Glomerular visceral epithelial cell (primary cell): ENCODE data around the gene WNT9B.

Source experiments
- DNase-seq: peaks from one replicate; pipeline ENCODE4 v3.0.0-alpha.2; 2016; ENCODE audit errors: extremely low spot score

Gene WNT9B

GRCh38 chr17:46882666-46883065 lies 31.3 kb downstream of the WNT9B start:
- DNase-seq, result no peak

- DNase-seq, result no peak
These were observed 32.6 kb downstream of the WNT9B start for GRCh38 chr17:46883871-46884520.

- no peak for DNase-seq
These were observed 33.2 kb downstream of the WNT9B start for GRCh38 chr17:46884552-46884951.

- no peak for DNase-seq
These were observed 34.3 kb downstream of the WNT9B start for GRCh38 chr17:46885415-46886309.

- no peak for DNase-seq
These were observed 34.9 kb downstream of the WNT9B start for GRCh38 chr17:46886310-46886663.

- DNase-seq, result no peak
These were observed 36.3 kb downstream of the WNT9B start for GRCh38 chr17:46887717-46888116.

- DNase-seq, result no peak
These were observed 37.3 kb downstream of the WNT9B start for GRCh38 chr17:46888727-46889126.

- no peak for DNase-seq
These were observed 38.1 kb downstream of the WNT9B start for GRCh38 chr17:46889519-46889918.

GRCh38 chr17:46889992-46890564 lies 38.7 kb downstream of the WNT9B start:
- no peak for DNase-seq

- DNase-seq, result no peak
These were observed 39.3 kb downstream of the WNT9B start for GRCh38 chr17:46890638-46891037.

- no peak for DNase-seq
These were observed 40.9 kb downstream of the WNT9B start for GRCh38 chr17:46892192-46892703.

- no peak for DNase-seq
These were observed 42.6 kb downstream of the WNT9B start for GRCh38 chr17:46894024-46894423.

GRCh38 chr17:46894476-46895151 lies 43.2 kb downstream of the WNT9B start:
- no peak for DNase-seq

GRCh38 chr17:46895171-46895570 lies 43.8 kb downstream of the WNT9B start:
- no peak for DNase-seq

GRCh38 chr17:46896991-46897390 lies 45.6 kb downstream of the WNT9B start:
- DNase-seq, result no peak

GRCh38 chr17:46898364-46898763 lies 47.0 kb downstream of the WNT9B start:
- DNase-seq, result no peak

- DNase-seq, result no peak
These were observed 47.5 kb downstream of the WNT9B start for GRCh38 chr17:46898860-46899259.

- DNase-seq, result no peak
These were observed 49.9 kb downstream of the WNT9B start for GRCh38 chr17:46901291-46901690.

GRCh38 chr17:46903762-46904672 lies 52.6 kb downstream of the WNT9B start:
- no peak for DNase-seq

- no peak for DNase-seq
These were observed 56.8 kb downstream of the WNT9B start for GRCh38 chr17:46908068-46908737.
